H9 (cell line): ENCODE data around the gene EXOG. TPM values are rescaled to one million over a fixed set of nuclear protein-coding genes. Genes with fewer than 3 reads are reported as not detected.

ENCODE experiments used
- DNase-seq: peaks from one replicate; pipeline ENCODE4 v3.0.0-alpha.2; 2017
- H2AFZ ChIP-seq: one replicate; pipeline ENCODE4 v1.6.1; 2013; ENCODE audit warnings: mild to moderate bottlenecking, low read length, control low read depth, moderate library complexity
- H2AK5ac ChIP-seq: 2 replicates; pipeline ENCODE4 v1.6.1; 2013; ENCODE audit warnings: low read length, control low read depth, mixed read lengths; ENCODE audit not compliant: insufficient read length
- H2BK120ac ChIP-seq: one replicate; pipeline ENCODE4 v1.6.1; 2013; ENCODE audit warnings: low read depth, mild to moderate bottlenecking, low read length, control low read depth, inconsistent platforms; ENCODE audit not compliant: poor library complexity, severe bottlenecking
- H2BK12ac ChIP-seq: 2 replicates; pipeline ENCODE4 v1.6.1; 2013; ENCODE audit warnings: low read length, control low read depth, mixed read lengths, low read depth; ENCODE audit not compliant: insufficient read length
- H2BK15ac ChIP-seq: 2 replicates; pipeline ENCODE4 v1.6.1; 2013; ENCODE audit warnings: low read depth, low read length, control low read depth
- H2BK20ac ChIP-seq: one replicate; pipeline ENCODE4 v1.6.1; 2013; ENCODE audit warnings: low read depth, mild to moderate bottlenecking, low read length, control low read depth, inconsistent platforms; ENCODE audit not compliant: poor library complexity, severe bottlenecking
- H2BK5ac ChIP-seq: 2 replicates; pipeline ENCODE4 v1.6.1; 2013; ENCODE audit warnings: low read length, control low read depth, mixed read lengths; ENCODE audit not compliant: insufficient read length
- H3K14ac ChIP-seq: 2 replicates; pipeline ENCODE4 v1.6.1; 2013; ENCODE audit warnings: low read length, control low read depth; ENCODE audit not compliant: insufficient read depth
- H3K18ac ChIP-seq: 2 replicates; pipeline ENCODE4 v1.6.1; 2013; ENCODE audit warnings: low read depth, mild to moderate bottlenecking, mixed read lengths, low read length, control low read depth; ENCODE audit not compliant: insufficient read length
- H3K23ac ChIP-seq: 2 replicates; pipeline ENCODE4 v1.6.1; 2013; ENCODE audit warnings: low read length, control low read depth, mixed read lengths, low read depth; ENCODE audit not compliant: insufficient read length
- H3K23me2 ChIP-seq: 2 replicates; pipeline ENCODE4 v1.6.1; 2013; ENCODE audit warnings: low read depth, mild to moderate bottlenecking, mixed read lengths, low read length, control low read depth; ENCODE audit not compliant: insufficient read length, poor library complexity, severe bottlenecking
- H3K27ac ChIP-seq: 2 replicates; pipeline ENCODE4 v1.5.1; 2013; ENCODE audit warnings: low read length, control low read depth, mixed read lengths, low read depth; ENCODE audit not compliant: insufficient read length
- H3K27me3 ChIP-seq: 2 replicates; pipeline ENCODE4 v1.6.1; 2013; ENCODE audit warnings: low read length, control low read depth, inconsistent platforms; ENCODE audit not compliant: insufficient read depth
- H3K4ac ChIP-seq: 2 replicates; pipeline ENCODE4 v1.6.1; 2013; ENCODE audit warnings: low read depth, mild to moderate bottlenecking, control low read depth, inconsistent platforms, low read length, moderate library complexity
- H3K4me1 ChIP-seq: 2 replicates; pipeline ENCODE4 v1.6.1; 2013; ENCODE audit warnings: low read length, control low read depth, inconsistent platforms; ENCODE audit not compliant: insufficient read depth
- H3K4me2 ChIP-seq: 2 replicates; pipeline ENCODE4 v1.6.1; 2013; ENCODE audit warnings: low read length, control low read depth, mixed read lengths; ENCODE audit not compliant: insufficient read length, insufficient read depth
- H3K56ac ChIP-seq: 2 replicates; pipeline ENCODE4 v1.6.1; 2013; ENCODE audit warnings: low read depth, mild to moderate bottlenecking, mixed read lengths, low read length, control low read depth; ENCODE audit not compliant: insufficient read length
- H3K79me1 ChIP-seq: 2 replicates; pipeline ENCODE4 v1.6.1; 2013; ENCODE audit warnings: low read depth, mild to moderate bottlenecking, moderate library complexity, low read length, control low read depth, inconsistent platforms; ENCODE audit not compliant: insufficient read depth, poor library complexity, severe bottlenecking
- H3K79me2 ChIP-seq: 2 replicates; pipeline ENCODE4 v1.6.1; 2013; ENCODE audit warnings: low read length, control low read depth, inconsistent platforms; ENCODE audit not compliant: insufficient read depth
- H3K9ac ChIP-seq: 2 replicates; pipeline ENCODE4 v1.6.1; 2013; ENCODE audit warnings: low read length, control low read depth, mixed read lengths; ENCODE audit not compliant: insufficient read length; ENCODE audit errors: extremely low read depth
- H3K9me3 ChIP-seq: one replicate; pipeline ENCODE4 v1.6.1; 2013; ENCODE audit warnings: low read depth, low read length, inconsistent platforms; ENCODE audit not compliant: control insufficient read depth
- H3T11ph ChIP-seq: one replicate; pipeline ENCODE4 v1.6.1; 2013; ENCODE audit warnings: mild to moderate bottlenecking, low read length, control low read depth, inconsistent platforms
- H4K20me1 ChIP-seq: one replicate; pipeline ENCODE4 v1.6.1; 2013; ENCODE audit not compliant: control insufficient read depth, insufficient read length, insufficient read depth
- H4K5ac ChIP-seq: 2 replicates; pipeline ENCODE4 v1.6.1; 2013; ENCODE audit warnings: low read depth, mild to moderate bottlenecking, mixed read lengths, low read length, control low read depth; ENCODE audit not compliant: insufficient read length
- H4K8ac ChIP-seq: replicated peaks from 2 replicates; pipeline ENCODE4 v1.6.1; 2013; ENCODE audit warnings: low read length, control low read depth, mixed read lengths, low read depth; ENCODE audit not compliant: insufficient read length
- H4K91ac ChIP-seq: 2 replicates; pipeline ENCODE4 v1.6.1; 2013; ENCODE audit warnings: low read depth, mild to moderate bottlenecking, moderate library complexity, mixed read lengths, low read length, control low read depth; ENCODE audit not compliant: insufficient read length
- H3K27ac Mint-ChIP-seq, 3 experiments: 2 replicates in 2 of 3; 3 replicates in 1 of 3; pipeline ENCODE4 v1.8.0; 2020 to 2021; ENCODE audit warnings: mixed read lengths in 3 of 3, mild to moderate bottlenecking in 1 of 3, moderate library complexity in 1 of 3
- H3K27me3 Mint-ChIP-seq: 2 replicates; pipeline ENCODE4 v1.8.0; 2021; ENCODE audit warnings: low read depth, mild to moderate bottlenecking, moderate library complexity, mixed read lengths
- H3K36me3 Mint-ChIP-seq, 3 experiments: 2 replicates in 2 of 3; 3 replicates in 1 of 3; pipeline ENCODE4 v1.8.0; 2020 to 2021; ENCODE audit warnings: low read depth in 3 of 3, mixed read lengths in 3 of 3; ENCODE audit not compliant: insufficient read depth in 1 of 3
- H3K4me1 Mint-ChIP-seq, 2 experiments: 2 replicates each; pipeline ENCODE4 v1.8.0; 2020; ENCODE audit warnings: mixed read lengths in 2 of 2
- H3K4me3 Mint-ChIP-seq, 2 experiments: 2 replicates in 1 of 2; 3 replicates in 1 of 2; pipeline ENCODE4 v1.8.0; 2020 to 2021; ENCODE audit warnings: mild to moderate bottlenecking in 2 of 2, mixed read lengths in 2 of 2, moderate library complexity in 1 of 2
- H3K9me3 Mint-ChIP-seq, 2 experiments: 2 replicates in 1 of 2; 3 replicates in 1 of 2; pipeline ENCODE4 v1.8.0; 2020; ENCODE audit warnings: mild to moderate bottlenecking in 2 of 2, mixed read lengths in 2 of 2, moderate library complexity in 1 of 2
- CTCF ChIP-seq: fragments of 200-600 bp; sonication (generic); conservative IDR thresholded peaks from 3 replicates; pipeline ENCODE4 v1.8.0; 2021; ENCODE audit warnings: antibody characterized with exemption, mild to moderate bottlenecking
- WGBS: extraction: QIAGEN DNeasy Blood & Tissue Kit; methylation state at CpG from one replicate; pipeline ENCODE4 v1.1.7; 2013; ENCODE audit warnings: missing lambda C conversion rate, low lambda C conversion rate, mixed read lengths; ENCODE audit not compliant: insufficient read length; ENCODE audit errors: extremely low coverage; 5-methylcytosine and 5-hydroxymethylcytosine counted together
- total RNA-seq: library from RNA; stranded (reverse); gene quantifications from 2 replicates; pipeline ENCODE4 v1.2.1, GENCODE V29; 2021

The EXOG gene
- total RNA-seq, 1 experiment from 2014 or later = 14.1 TPM

GRCh38 chr3:38549486-38549885 is 53.3 kb downstream of the EXOG start:
- no peak overlapping the region for H4K5ac ChIP-seq
- no peaks in the 10 kb centered on the region for H3K9me3 ChIP-seq
- H2AK5ac ChIP-seq = no peak overlapping the region
- H2BK12ac ChIP-seq = no peak overlapping the region
- no peaks in the 10 kb centered on the region for H3K27me3 ChIP-seq
- H4K91ac ChIP-seq = no peak overlapping the region
- no peak overlapping the region for H3K4ac ChIP-seq
- H3K79me2 ChIP-seq = no peaks in the 10 kb centered on the region
- H3K23ac ChIP-seq = no peak overlapping the region
- peaks cover 3 to 4% of the 10 kb centered on the region in 2 experiments; a peak in 2 of 5 replicates for H3K9me3 Mint-ChIP-seq
- no peak overlapping the region for H3T11ph ChIP-seq
- H3K4me2 ChIP-seq = no peak overlapping the region
- H2BK20ac ChIP-seq = no peak overlapping the region
- H4K8ac ChIP-seq = no peak overlapping the region
- no peak overlapping the region for H3K27ac ChIP-seq
- no peak overlapping the region for H3K27ac Mint-ChIP-seq
- peaks cover 13 to 28% (median 23%) of the 10 kb centered on the region in 3 experiments for H3K36me3 Mint-ChIP-seq
- no peak for TF ChIP-seq CTCF
- H2BK120ac ChIP-seq = no peak overlapping the region
- no peaks in the 10 kb centered on the region; the same call in 1 of the 2 replicates for H3K4me1 ChIP-seq
- no peak for DNase-seq
- no peak overlapping the region for H2BK15ac ChIP-seq
- no peaks in the 10 kb centered on the region for H4K20me1 ChIP-seq
- no peaks in the 10 kb centered on the region for H3K79me1 ChIP-seq
- H3K4me1 Mint-ChIP-seq = peaks cover 18 to 19% of the 10 kb centered on the region in 2 experiments
- H3K27me3 Mint-ChIP-seq = peaks cover 9% of the 10 kb centered on the region
- no peaks in the 10 kb centered on the region for H3K23me2 ChIP-seq
- H3K56ac ChIP-seq = no peak overlapping the region
- no peak overlapping the region for H2BK5ac ChIP-seq
- no peak overlapping the region for H2AFZ ChIP-seq
- H3K9ac ChIP-seq = no peak overlapping the region
- no peak overlapping the region for H3K14ac ChIP-seq
- WGBS = no CpG with 5 or more reads among the region's 7 CpGs
- no peak overlapping the region for H3K18ac ChIP-seq
- no peak overlapping the region for H3K4me3 Mint-ChIP-seq
